OCI-M2 (cell line): ENCODE measurements around the gene SLC7A6.

Experiments used
- DNase-seq: peaks from one replicate; lab custom pipeline; 2025; ENCODE audit not compliant: unreplicated experiment; lab: John Stamatoyannopoulos, UW

The SLC7A6 gene

DNA sequence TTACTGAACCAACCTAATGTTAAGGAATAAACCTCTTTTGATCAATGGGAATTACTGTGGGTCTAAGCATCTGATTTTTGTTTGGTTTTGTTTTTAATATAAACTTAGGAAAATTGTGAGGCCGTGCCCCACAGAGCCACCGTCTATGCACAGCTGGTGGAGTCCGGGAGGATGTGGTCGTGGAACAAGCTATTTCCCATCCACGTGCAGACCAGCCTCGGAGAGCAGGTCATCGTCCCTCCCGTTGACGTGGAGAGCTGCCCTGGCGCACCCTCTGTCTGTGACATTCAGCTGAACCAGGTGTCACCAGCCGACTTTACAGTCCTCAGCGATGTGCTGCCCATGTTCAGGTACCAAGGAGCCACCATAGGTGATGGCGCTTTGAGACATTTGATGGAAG lies 74.9 kb downstream of the SLC7A6 start:
- no peak for DNase-seq

DNA sequence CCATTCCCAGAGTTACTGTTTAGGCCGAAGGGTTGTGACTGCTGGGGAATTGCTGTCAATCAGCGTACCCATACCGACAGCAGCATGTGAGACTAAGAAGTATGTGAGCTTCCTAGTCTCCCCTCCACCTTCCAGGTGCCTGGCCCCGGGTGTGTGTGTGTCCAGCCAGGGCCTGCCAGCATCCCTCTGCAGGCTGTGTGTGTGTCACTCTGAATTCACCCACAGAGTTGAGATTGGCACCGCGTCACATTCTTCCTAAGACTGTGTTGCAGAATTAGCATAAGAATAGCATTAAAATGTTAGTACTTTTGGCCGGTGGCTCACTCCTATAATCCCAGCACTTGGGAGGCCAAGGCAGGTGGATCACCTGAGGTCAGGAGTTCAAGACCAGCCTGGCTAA lies 78.3 kb downstream of the SLC7A6 start:
- DNase-seq, result no peak

DNA sequence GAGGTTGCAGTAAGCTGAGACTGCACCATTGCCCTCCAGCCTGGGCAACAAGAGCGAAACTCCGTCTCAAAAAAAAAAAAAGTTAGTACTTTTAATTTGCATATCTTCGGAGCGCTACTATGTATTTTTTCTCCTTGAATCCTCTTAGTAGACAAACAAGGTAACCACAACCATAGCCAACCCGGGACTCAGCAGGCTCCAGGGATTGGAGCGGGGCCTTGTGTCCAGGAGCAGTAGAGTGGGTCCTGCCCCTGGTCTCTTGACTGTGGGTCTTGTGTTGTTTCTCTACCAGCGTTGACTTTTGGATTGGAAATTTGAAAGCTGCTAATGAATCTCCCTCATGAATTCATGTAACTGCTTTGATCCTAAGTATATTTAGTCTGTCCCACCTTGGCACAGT lies 78.8 kb downstream of the SLC7A6 start:
- DNase-seq, result no peak

DNA sequence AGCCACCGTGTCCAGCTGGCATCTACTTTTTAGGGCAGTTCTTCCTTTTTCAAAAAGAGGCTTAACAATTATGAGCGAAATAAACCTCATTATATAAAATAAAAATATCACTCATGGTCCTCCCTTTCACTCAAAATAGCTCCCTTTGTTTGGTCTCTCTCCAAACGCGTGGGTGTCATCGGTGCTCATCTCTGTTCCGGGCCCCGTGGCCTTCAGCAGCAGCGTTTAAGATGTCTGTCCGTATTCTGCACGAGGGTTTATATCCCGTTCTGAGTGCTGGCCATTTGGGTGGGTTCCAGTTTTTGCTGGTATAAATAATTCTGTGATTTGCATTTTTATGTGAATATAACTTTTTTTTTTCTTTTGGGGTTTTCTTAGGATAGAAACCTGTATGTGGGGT lies 79.9 kb downstream of the SLC7A6 start:
- DNase-seq, result no peak

DNA sequence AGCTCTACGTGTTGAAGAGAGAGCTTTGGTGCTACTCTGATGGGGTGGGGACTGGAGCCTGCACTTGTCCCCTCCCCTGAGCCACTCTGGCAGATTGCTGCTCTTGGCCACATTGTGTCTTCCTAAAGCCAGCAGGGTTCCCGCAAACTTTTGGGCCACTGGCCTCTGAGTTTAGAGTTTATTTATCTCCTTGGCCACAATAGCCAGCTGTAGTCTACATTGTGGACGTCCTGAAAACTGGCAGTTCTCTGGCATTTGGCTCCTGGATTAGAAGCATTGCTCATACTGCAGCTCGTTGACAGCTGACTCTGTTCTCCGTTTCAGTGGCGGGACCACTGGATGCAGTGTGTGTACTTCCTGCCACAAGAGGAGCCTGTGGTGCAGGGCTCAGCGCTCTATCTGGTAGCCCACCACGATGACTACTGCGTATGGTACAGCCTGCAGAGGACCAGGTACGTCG lies 81.1 kb downstream of the SLC7A6 start:
- DNase-seq, result no peak

GRCh38 chr16:68345958-68346635 lies 81.8 kb downstream of the SLC7A6 start:
- no peak for DNase-seq

- no peak for DNase-seq
These were observed 82.7 kb downstream of the SLC7A6 start for GRCh38 chr16:68346892-68347480.

DNA sequence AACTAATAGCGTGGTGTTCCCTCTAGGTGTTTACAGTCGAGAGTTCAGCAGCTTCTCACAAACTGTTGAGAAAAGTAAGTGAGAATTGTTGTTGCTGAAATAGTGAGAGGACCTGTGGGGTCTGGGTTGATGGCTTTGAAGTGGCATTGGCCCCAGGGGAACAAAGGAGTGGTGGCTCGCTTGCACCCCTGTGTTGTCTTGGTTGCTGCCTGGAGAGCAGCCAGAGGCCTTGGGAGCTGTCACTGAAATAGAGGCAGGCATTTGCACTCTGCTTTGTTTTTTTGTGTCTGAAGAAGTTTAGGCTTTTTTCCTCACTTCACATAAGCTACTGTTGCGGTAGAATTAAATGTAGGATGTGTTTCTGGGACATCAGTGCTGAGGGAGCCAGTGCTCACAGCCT lies 83.3 kb downstream of the SLC7A6 start:
- no peak for DNase-seq

GRCh38 chr16:68348639-68349445 lies 84.5 kb downstream of the SLC7A6 start:
- DNase-seq, result no peak

DNA sequence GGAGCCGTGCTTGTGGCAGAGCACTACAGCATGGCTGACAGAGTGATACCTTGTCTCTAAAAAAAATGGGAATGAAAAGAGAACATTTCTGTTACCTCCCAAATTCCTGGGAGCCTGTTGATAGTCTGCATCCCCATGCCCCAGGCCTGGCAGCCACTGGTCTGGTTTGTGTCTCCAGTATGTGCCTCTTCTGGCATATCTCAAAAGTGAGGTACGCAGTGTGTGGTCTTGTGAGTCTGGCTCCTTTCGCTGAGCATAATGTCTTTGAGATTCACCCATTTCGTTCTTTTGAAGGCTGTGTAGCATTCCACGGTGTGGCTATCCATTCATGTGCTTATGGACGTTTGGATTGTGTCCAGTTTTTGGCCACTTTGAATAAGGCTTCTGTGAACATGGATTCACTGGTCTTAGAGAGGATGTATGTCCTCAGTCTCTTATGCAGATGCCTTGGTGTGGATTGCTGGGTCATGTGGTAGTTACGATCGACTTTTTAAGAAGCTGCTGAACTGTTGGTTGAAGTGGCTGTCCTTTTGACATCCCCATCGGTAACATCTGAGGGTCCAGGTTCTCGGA lies 85.6 kb downstream of the SLC7A6 start:
- no peak for DNase-seq

GRCh38 chr16:68350813-68351350 lies 86.6 kb downstream of the SLC7A6 start:
- DNase-seq, result no peak
